Liver (tissue), 9 donors: Measurements from ENCODE around the gene LRRC28. TPM values are rescaled to one million over a fixed set of nuclear protein-coding genes. Genes with fewer than 3 reads are reported as not detected.

ENCODE experiments used
- DNase-seq: peaks from one replicate; pipeline ENCODE4 v3.0.0-alpha.2; 2017; ENCODE audit warnings: low spot score
- H3K27ac ChIP-seq, 2 donors: one replicate each; pipeline ENCODE4 v1.7.0; 2013; ENCODE audit warnings: inconsistent platforms in 2 of 2, low read length in 2 of 2, control low read depth in 1 of 2, low read depth in 1 of 2, mild to moderate bottlenecking in 1 of 2
- H3K27me3 ChIP-seq, 4 donors: one replicate each; pipeline versions ENCODE4 v1.6.1 to v1.7.0; 2013; ENCODE audit warnings: low read length in 3 of 4, inconsistent platforms in 1 of 4, mild to moderate bottlenecking in 1 of 4, moderate library complexity in 1 of 4; ENCODE audit not compliant: control insufficient read depth in 4 of 4, insufficient read depth in 4 of 4
- H3K36me3 ChIP-seq, 4 donors: one replicate each; pipeline versions ENCODE4 v1.6.1 to v1.7.0; 2013; ENCODE audit warnings: low read length in 3 of 4, mild to moderate bottlenecking in 3 of 4, low read depth in 1 of 4, moderate library complexity in 1 of 4; ENCODE audit not compliant: control insufficient read depth in 4 of 4, insufficient read depth in 3 of 4
- H3K4me1 ChIP-seq, 4 donors: one replicate each; pipeline versions ENCODE4 v1.6.1 to v1.7.0; 2013; ENCODE audit warnings: low read length in 3 of 4, mild to moderate bottlenecking in 3 of 4, moderate library complexity in 1 of 4; ENCODE audit not compliant: control insufficient read depth in 4 of 4, insufficient read depth in 4 of 4
- H3K4me3 ChIP-seq, 3 donors: one replicate each; pipeline versions ENCODE4 v1.6.1 to v1.7.0; 2013; ENCODE audit warnings: low read length in 3 of 3, control low read depth in 1 of 3, low read depth in 1 of 3, mild to moderate bottlenecking in 1 of 3
- H3K9ac ChIP-seq, 2 donors: one replicate each; pipeline ENCODE4 v1.7.0; 2013; ENCODE audit warnings: low read length in 2 of 2, mild to moderate bottlenecking in 2 of 2, moderate library complexity in 2 of 2, control low read depth in 1 of 2, low read depth in 1 of 2
- H3K9me3 ChIP-seq, 4 donors: one replicate each; pipeline versions ENCODE4 v1.6.1 to v1.7.0; 2013; ENCODE audit warnings: low read length in 3 of 4; ENCODE audit not compliant: control insufficient read depth in 4 of 4
- ATF3 ChIP-seq: IDR thresholded peaks from 2 replicates; pipeline ENCODE4 v1.6.1; 2016; ENCODE audit warnings: antibody characterized with exemption
- EGR1 ChIP-seq, 2 donors: IDR thresholded peaks; 2 replicates each; pipeline ENCODE4 v1.6.1; 2016 to 2018; ENCODE audit warnings: antibody characterized with exemption in 2 of 2, low read depth in 2 of 2
- FOXA1 ChIP-seq: IDR thresholded peaks from 2 replicates; pipeline ENCODE4 v1.6.1; 2016; ENCODE audit warnings: antibody characterized with exemption
- FOXA2 ChIP-seq: IDR thresholded peaks from 2 replicates; pipeline ENCODE4 v1.6.1; 2016; ENCODE audit warnings: antibody characterized with exemption
- GABPA ChIP-seq, 2 donors: IDR thresholded peaks in 1 of 2; conservative IDR thresholded peaks in 1 of 2; 2 replicates each; pipeline ENCODE4 v1.6.1; 2016; ENCODE audit warnings: antibody characterized with exemption in 2 of 2, mild to moderate bottlenecking in 1 of 2, moderate library complexity in 1 of 2
- HNF4A ChIP-seq, 2 donors: conservative IDR thresholded peaks; 2 replicates each; pipeline ENCODE4 v1.6.1; 2016; ENCODE audit warnings: antibody characterized with exemption in 2 of 2, mild to moderate bottlenecking in 2 of 2
- HNF4G ChIP-seq: IDR thresholded peaks from 2 replicates; pipeline ENCODE4 v1.6.1; 2016; ENCODE audit warnings: antibody characterized with exemption
- JUND ChIP-seq, 2 donors: IDR thresholded peaks; 2 replicates each; pipeline ENCODE4 v1.6.1; 2016; ENCODE audit warnings: antibody characterized with exemption in 2 of 2
- NR2F2 ChIP-seq: IDR thresholded peaks from 2 replicates; pipeline ENCODE4 v1.6.1; 2016; ENCODE audit warnings: antibody characterized with exemption
- RAD21 ChIP-seq, 2 donors: IDR thresholded peaks; 2 replicates each; pipeline ENCODE4 v1.6.1; 2016; ENCODE audit warnings: antibody characterized with exemption in 2 of 2, mild to moderate bottlenecking in 2 of 2
- RXRA ChIP-seq, 2 donors: IDR thresholded peaks; 2 replicates each; pipeline ENCODE4 v1.6.1; 2017 to 2018; ENCODE audit warnings: antibody characterized with exemption in 2 of 2, mild to moderate bottlenecking in 1 of 2
- SP1 ChIP-seq: IDR thresholded peaks from 2 replicates; pipeline ENCODE4 v1.6.1; 2018; ENCODE audit warnings: antibody characterized with exemption, mild to moderate bottlenecking
- YY1 ChIP-seq: IDR thresholded peaks from 2 replicates; pipeline ENCODE4 v1.6.1; 2016; ENCODE audit warnings: antibody characterized with exemption, mild to moderate bottlenecking
- WGBS: extraction: QIAGEN DNeasy Blood & Tissue Kit; methylation state at CpG from one replicate; pipeline ENCODE4 v1.1.7; 2013; 5-methylcytosine and 5-hydroxymethylcytosine counted together
- polyA plus RNA-seq, 2 donors: library from polyadenylated mRNA; stranded (reverse) in 1 of 2; unstranded in 1 of 2; fragments of 200-250 nt in 1 of 2; fragments of >200 nt in 1 of 2; fragmentation: Nextera tagmentation in 1 of 2; extraction: Ambion mirVana in 1 of 2; gene quantifications; one replicate each; pipeline versions ENCODE4 v1.2.1 to v1.2.3, GENCODE V29; 2013 to 2015
- total RNA-seq, 2 donors: library from RNA; depleted of rRNA; stranded (reverse); fragments of >200 nt; gene quantifications; one replicate each; pipeline ENCODE4 v1.2.3, GENCODE V29; 2014
- TF ChIP-seq, protein P1 (sequence below): IDR thresholded peaks from 2 replicates; pipeline ENCODE4 v1.6.1; 2016; ENCODE audit warnings: antibody characterized with exemption
- TF ChIP-seq, protein P2 (sequence below): fragments of 150-350 bp; IDR thresholded peaks from 2 replicates; pipeline ENCODE4 v1.5.1; 2017; ENCODE audit warnings: improper control_type of control experiment, low read depth, low read length; ENCODE audit not compliant: missing input control
- TF ChIP-seq, protein P3 (sequence below): IDR thresholded peaks from 2 replicates; pipeline ENCODE4 v1.6.1; 2016; ENCODE audit warnings: antibody characterized with exemption, mild to moderate bottlenecking
- donor health status: healthy.
- donor health status: healthy.
- donor health status: healthy.
- donor health status: healthy.
- donor health status: healthy.

LRRC28 gene
- total and polyA plus RNA-seq, 4 donors, result 15.4 to 46.6 (median 41.0) TPM

DNA sequence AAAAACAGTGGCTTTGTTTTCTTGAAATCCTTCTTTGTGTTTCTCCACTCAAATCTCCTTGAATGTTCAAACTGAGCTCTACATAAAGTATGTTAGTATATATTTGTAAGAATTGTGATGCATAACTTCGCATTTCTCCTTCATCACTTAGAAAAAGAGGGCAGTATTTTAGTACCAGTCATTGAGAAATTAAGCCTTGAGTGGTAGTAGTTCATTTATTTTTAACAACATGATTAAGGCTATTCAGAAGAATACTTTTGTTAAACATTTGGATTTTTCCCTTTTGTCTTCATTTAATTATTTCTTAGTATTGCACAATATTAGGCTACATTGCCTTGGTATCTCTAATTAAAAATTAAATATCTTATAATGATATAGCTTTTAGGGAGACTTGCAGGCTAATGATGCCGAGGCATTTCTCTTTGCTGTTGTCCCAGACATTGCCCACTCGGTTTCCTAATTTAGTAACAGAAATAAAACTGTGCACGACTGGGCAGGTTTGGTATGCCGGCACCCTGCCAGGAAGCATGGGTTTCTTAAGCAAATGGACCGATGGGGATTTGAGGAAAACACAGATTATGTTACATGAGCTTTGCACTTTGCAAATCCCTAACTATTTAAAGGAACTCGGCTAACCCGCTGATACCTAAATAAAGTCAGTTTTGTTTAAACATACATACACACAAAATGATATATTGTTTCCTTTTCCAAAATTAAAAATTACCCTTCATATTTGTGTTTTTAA, 54.7 kb downstream of the LRRC28 start:
- H3K4me3 ChIP-seq, result no peak overlapping the region

GRCh38 chr15:99306694-99307338, 55.5 kb downstream of the LRRC28 start:
- H3K27ac ChIP-seq, result peak overlapping the region; percentile 44 to 68
- DNase-seq, result no peak

More for the DNA sequence above, 54.7 kb downstream of the LRRC28 start:
- WGBS, result 31% methylated on average over 8 of the region's 8 CpGs
- no peaks in the 10 kb centered on the region for H3K9me3 ChIP-seq
- peaks cover 3 to 21% (median 17%) of the 10 kb centered on the region in 4 donors for H3K4me1 ChIP-seq
- no peaks in the 10 kb centered on the region for H3K36me3 ChIP-seq
- peak overlapping the region in 1 of 2 donors; percentile 36 for H3K27ac ChIP-seq
- peak in 1 of 2 donors; percentile 27 for TF ChIP-seq RXRA (IDR thresholded peaks at IDR 0.05)
- TF ChIP-seq HNF4A (conservative IDR thresholded peaks at IDR 0.05), result peak; percentile 46 to 71
- no peak for TF ChIP-seq FOXA2
- H3K9ac ChIP-seq, result no peak overlapping the region
- DNase-seq, result no peak
- no peaks in the 10 kb centered on the region for H3K27me3 ChIP-seq

GRCh38 chr15:99307735-99308134, 56.5 kb downstream of the LRRC28 start:
- H3K27me3 ChIP-seq, result no peaks in the 10 kb centered on the region
- H3K36me3 ChIP-seq, result peaks cover 0 to 3% (median 1%) of the 10 kb centered on the region in 4 donors
- no peak overlapping the region for H3K27ac ChIP-seq
- H3K9ac ChIP-seq, result no peak overlapping the region
- TF ChIP-seq FOXA2 (no peak), HNF4G (no peak), JUND (IDR thresholded peaks at IDR 0.05) (no peak), YY1 (no peak), RAD21 (IDR thresholded peaks at IDR 0.05) (no peak), NR2F2 (no peak), GABPA (IDR thresholded peaks at IDR 0.05 in 1 of 2, conservative IDR thresholded peaks at IDR 0.05 in 1 of 2) (no peak)
- 78% methylated on average over 6 of the region's 6 CpGs for WGBS
- no peak overlapping the region for H3K4me3 ChIP-seq
- peaks cover 0 to 3% (median under 1%) of the 10 kb centered on the region in 4 donors for H3K9me3 ChIP-seq
- peaks cover 3 to 21% (median 16%) of the 10 kb centered on the region in 4 donors for H3K4me1 ChIP-seq
- no peak for DNase-seq

More at GRCh38 chr15:99306694-99307338, 55.5 kb downstream of the LRRC28 start:
- H3K4me1 ChIP-seq, result peaks cover 3 to 21% (median 17%) of the 10 kb centered on the region in 4 donors
- H3K9me3 ChIP-seq, result no peaks in the 10 kb centered on the region
- TF ChIP-seq EGR1 (IDR thresholded peaks at IDR 0.05; ENCODE audit: low read depth in 2 of 2), result no peak
- no peak for TF ChIP-seq RXRA (IDR thresholded peaks at IDR 0.05)
- 46% methylated on average over 8 of the region's 8 CpGs for WGBS
- H3K27me3 ChIP-seq, result no peaks in the 10 kb centered on the region
- H3K36me3 ChIP-seq, result no peaks in the 10 kb centered on the region
- no peak overlapping the region for H3K4me3 ChIP-seq
- H3K9ac ChIP-seq, result no peak overlapping the region

DNA sequence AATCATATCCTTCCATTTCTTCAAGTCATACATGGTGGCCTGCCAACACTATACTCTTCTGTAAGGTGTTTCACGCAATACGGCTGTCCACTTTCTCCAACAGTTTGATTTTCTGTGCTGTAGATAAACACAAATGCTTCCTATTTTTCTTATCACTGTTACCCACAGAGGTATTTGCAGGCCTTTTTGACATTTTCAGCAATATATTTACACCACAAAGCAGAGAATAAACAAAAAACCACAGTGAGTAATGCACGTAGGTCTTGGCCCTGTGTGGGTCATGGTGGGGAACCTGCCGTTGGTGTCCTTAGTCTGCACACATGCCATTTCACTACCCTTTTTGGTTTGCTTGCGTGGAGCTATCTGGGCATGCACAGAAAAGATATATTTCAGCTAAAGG, 59.5 kb downstream of the LRRC28 start:
- H3K4me3 ChIP-seq, result no peak overlapping the region
- 92% methylated on average over 5 of the region's 5 CpGs for WGBS
- peaks cover 3 to 14% (median 12%) of the 10 kb centered on the region in 4 donors for H3K4me1 ChIP-seq
- peaks cover 0 to 3% (median 1%) of the 10 kb centered on the region in 4 donors for H3K36me3 ChIP-seq
- no peaks in the 10 kb centered on the region for H3K27me3 ChIP-seq
- H3K27ac ChIP-seq, result no peak overlapping the region
- no peak for DNase-seq
- H3K9me3 ChIP-seq, result peaks cover 0 to 6% (median under 1%) of the 10 kb centered on the region in 4 donors
- no peak overlapping the region for H3K9ac ChIP-seq
- TF ChIP-seq ATF3 (no peak), RAD21 (IDR thresholded peaks at IDR 0.05) (no peak), GABPA (IDR thresholded peaks at IDR 0.05 in 1 of 2, conservative IDR thresholded peaks at IDR 0.05 in 1 of 2) (no peak), RXRA (IDR thresholded peaks at IDR 0.05) (no peak), SP1 (no peak), YY1 (no peak), NR2F2 (no peak), FOXA1 (no peak), JUND (IDR thresholded peaks at IDR 0.05) (no peak)
- TF ChIP-seq, protein P1, sequence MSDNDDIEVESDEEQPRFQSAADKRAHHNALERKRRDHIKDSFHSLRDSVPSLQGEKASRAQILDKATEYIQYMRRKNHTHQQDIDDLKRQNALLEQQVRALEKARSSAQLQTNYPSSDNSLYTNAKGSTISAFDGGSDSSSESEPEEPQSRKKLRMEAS, result no peak
- TF ChIP-seq, protein P2, sequence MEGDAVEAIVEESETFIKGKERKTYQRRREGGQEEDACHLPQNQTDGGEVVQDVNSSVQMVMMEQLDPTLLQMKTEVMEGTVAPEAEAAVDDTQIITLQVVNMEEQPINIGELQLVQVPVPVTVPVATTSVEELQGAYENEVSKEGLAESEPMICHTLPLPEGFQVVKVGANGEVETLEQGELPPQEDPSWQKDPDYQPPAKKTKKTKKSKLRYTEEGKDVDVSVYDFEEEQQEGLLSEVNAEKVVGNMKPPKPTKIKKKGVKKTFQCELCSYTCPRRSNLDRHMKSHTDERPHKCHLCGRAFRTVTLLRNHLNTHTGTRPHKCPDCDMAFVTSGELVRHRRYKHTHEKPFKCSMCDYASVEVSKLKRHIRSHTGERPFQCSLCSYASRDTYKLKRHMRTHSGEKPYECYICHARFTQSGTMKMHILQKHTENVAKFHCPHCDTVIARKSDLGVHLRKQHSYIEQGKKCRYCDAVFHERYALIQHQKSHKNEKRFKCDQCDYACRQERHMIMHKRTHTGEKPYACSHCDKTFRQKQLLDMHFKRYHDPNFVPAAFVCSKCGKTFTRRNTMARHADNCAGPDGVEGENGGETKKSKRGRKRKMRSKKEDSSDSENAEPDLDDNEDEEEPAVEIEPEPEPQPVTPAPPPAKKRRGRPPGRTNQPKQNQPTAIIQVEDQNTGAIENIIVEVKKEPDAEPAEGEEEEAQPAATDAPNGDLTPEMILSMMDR, result no peak
- TF ChIP-seq, protein P3, sequence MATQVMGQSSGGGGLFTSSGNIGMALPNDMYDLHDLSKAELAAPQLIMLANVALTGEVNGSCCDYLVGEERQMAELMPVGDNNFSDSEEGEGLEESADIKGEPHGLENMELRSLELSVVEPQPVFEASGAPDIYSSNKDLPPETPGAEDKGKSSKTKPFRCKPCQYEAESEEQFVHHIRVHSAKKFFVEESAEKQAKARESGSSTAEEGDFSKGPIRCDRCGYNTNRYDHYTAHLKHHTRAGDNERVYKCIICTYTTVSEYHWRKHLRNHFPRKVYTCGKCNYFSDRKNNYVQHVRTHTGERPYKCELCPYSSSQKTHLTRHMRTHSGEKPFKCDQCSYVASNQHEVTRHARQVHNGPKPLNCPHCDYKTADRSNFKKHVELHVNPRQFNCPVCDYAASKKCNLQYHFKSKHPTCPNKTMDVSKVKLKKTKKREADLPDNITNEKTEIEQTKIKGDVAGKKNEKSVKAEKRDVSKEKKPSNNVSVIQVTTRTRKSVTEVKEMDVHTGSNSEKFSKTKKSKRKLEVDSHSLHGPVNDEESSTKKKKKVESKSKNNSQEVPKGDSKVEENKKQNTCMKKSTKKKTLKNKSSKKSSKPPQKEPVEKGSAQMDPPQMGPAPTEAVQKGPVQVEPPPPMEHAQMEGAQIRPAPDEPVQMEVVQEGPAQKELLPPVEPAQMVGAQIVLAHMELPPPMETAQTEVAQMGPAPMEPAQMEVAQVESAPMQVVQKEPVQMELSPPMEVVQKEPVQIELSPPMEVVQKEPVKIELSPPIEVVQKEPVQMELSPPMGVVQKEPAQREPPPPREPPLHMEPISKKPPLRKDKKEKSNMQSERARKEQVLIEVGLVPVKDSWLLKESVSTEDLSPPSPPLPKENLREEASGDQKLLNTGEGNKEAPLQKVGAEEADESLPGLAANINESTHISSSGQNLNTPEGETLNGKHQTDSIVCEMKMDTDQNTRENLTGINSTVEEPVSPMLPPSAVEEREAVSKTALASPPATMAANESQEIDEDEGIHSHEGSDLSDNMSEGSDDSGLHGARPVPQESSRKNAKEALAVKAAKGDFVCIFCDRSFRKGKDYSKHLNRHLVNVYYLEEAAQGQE, result no peak
